ENCODE measurements around the gene DOCK1.

DOCK1 gene

DNA sequence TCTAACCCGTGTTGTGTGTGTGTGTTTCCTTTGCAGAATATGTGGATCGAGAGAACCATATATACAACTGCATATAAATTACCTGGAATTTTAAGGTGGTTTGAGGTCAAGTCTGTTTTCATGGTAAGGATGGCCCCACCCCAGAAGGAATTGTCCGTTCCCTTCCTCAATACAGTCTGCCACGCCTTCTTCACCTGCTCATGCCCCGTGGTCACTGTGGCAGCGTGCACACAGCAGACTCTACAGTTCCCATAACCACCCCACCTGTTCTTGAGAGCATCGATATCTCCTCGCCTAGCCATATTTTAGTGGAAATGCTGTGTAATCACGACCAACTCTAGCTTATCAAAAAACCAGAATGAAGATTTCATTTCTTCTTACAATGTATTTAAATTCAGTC, 509.9 kb downstream of the DOCK1 start:
- Histone ChIP-seq H3K4me3 (ENCODE audit: low read length) (no peak overlapping the region), H3K9me3 (ENCODE audit: insufficient read depth, low read depth, low read length) (no peaks in the 10 kb centered on the region), H3K4me1 (ENCODE audit: insufficient read depth, low read length) (no peaks in the 10 kb centered on the region), H3K36me3 (ENCODE audit: insufficient read depth, low read depth, low read length) (peaks cover 15% of the 10 kb centered on the region), H3K27me3 (ENCODE audit: insufficient read depth, low read length) (no peaks in the 10 kb centered on the region), H3K27ac (ENCODE audit: low read length) (no peak overlapping the region), H3K9ac (ENCODE audit: low read depth, low read length) (no peak overlapping the region)

DNA sequence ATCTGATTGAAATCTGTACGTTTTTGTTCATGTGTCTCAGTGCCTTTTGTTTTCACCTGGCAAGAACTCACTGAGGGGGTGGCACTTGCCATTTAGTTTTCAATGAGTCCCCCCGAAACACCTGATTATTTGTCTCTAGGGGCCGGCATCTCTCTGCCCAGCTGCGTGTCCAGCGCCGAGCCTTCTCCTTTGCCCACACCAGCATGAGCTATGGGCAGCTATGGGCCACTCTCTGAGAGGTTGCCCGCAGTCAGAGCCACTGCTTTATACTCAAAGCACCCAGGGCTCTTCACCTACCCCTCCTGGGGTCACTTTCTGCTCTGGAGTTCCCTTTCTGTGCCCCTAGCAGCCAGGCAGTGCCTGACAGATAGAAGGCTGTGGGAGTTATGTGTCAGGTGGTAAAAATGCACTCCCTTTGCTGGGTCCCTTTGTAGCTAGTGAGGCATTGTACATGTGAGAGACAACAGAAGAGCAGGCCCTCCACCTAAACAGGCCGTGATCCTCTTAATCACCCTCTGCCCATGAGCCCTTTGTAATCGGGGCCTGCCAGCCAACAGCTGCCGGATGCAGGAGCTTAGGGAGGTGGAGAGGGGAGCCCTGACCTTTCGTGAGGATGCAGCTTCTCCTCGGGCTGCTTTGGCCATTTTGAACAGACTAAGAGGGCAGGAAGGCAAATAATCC, 510.8 kb downstream of the DOCK1 start:
- Histone ChIP-seq H3K4me1 (ENCODE audit: insufficient read depth, low read length) (no peaks in the 10 kb centered on the region), H3K27ac (ENCODE audit: low read length) (no peak overlapping the region), H3K9me3 (ENCODE audit: insufficient read depth, low read depth, low read length) (no peaks in the 10 kb centered on the region), H3K4me3 (ENCODE audit: low read length) (no peak overlapping the region), H3K36me3 (ENCODE audit: insufficient read depth, low read depth, low read length) (peaks cover 9% of the 10 kb centered on the region), H3K9ac (ENCODE audit: low read depth, low read length) (no peak overlapping the region), H3K27me3 (ENCODE audit: insufficient read depth, low read length) (no peaks in the 10 kb centered on the region)

DNA sequence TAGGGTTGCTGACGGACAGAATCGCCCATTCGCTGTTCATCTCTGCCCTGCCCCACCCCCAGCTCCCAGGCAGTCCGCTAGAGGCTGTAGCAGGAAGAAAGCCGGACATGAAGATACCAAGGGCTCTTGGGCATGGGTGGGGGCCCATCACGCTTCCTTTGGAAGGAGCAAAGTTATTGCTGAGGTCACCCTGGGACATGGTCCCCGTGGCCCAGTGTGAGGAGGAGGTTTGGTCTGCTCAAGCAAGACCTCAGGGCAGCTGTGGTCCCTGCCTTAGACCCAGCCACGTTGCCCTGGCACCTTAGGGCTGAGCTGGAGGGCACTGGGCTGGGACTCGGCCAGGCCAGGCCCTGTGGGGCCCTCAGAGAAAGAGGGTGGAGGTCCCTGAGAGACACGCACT, 511.8 kb downstream of the DOCK1 start:
- H3K4me1 ChIP-seq (ENCODE audit: insufficient read depth, low read length) = no peaks in the 10 kb centered on the region
- H3K9me3 ChIP-seq (ENCODE audit: insufficient read depth, low read depth, low read length) = no peaks in the 10 kb centered on the region
- H3K27me3 ChIP-seq (ENCODE audit: insufficient read depth, low read length) = no peaks in the 10 kb centered on the region
- H3K9ac ChIP-seq (ENCODE audit: low read depth, low read length) = no peak overlapping the region
- H3K27ac ChIP-seq (ENCODE audit: low read length) = no peak overlapping the region
- peaks cover 7% of the 10 kb centered on the region for H3K36me3 ChIP-seq (ENCODE audit: insufficient read depth, low read depth, low read length)
- no peak overlapping the region for H3K4me3 ChIP-seq (ENCODE audit: low read length)

DNA sequence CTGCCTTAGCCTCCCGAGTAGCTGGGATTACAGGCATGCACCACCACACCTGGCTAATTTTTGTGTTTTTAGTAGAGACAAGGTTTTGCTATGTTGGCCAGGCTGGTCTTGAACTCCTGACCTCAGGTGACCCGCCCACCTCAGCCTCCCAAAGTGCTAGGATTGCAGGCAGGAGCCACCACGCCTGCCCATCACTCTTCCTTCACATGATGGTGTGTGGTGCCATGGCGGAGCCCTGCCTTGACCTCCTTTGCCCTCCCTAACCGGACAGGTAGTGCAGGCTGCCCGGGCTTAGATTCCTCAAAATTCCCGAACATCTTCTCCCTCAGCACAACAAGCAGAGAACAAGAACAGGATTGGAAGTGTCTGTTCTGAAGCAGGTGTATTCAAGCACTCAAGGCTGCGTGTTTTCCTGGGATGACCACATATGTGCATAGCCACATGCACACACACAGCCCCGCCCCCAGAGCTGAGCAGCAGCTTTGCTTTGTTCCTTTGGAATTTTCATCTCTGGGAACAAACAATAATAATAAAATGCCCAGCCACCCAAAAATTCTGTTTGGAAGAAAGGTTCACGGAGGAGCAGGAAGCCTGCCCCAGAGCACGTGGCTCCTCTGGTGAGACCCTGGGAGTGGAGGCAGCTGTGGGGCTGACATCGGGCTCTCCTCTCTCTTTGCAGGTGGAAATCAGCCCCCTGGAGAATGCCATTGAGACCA, 512.6 kb downstream of the DOCK1 start:
- Histone ChIP-seq H3K4me3 (ENCODE audit: low read length) (no peak overlapping the region), H3K4me1 (ENCODE audit: insufficient read depth, low read length) (no peaks in the 10 kb centered on the region), H3K9me3 (ENCODE audit: insufficient read depth, low read depth, low read length) (no peaks in the 10 kb centered on the region), H3K36me3 (ENCODE audit: insufficient read depth, low read depth, low read length) (peaks cover 7% of the 10 kb centered on the region), H3K27ac (ENCODE audit: low read length) (no peak overlapping the region), H3K27me3 (ENCODE audit: insufficient read depth, low read length) (no peaks in the 10 kb centered on the region), H3K9ac (ENCODE audit: low read depth, low read length) (no peak overlapping the region)

DNA sequence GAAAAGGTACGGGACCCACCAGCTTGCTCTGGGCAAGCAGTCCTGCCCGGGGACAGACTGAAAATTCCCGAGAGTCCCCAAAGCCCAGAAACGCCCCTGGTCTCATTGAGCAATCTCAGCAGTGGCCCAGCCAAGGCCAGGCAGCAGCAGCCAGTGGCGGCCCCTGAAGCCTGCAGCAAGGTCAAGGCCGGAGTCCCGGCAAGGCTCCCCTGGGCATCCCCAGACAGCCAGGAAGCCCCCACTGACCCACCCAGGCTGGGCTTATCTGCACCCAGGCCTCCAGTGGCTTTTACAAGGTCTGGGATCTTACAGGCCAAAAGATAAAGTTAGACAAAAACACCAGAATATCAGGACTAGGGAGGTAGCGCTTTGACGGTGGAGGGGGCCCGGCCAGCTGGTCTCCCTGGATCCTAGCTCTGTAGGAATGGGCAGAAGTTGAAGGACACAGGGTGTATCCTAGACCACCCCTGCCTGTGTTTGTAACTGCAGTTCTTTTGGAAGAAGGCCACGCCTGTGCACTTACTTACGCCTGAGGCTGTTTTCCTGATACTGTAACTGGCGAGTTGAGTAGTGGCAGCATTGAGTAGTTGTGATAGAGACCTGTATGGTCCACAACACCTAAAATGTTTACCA, 513.4 kb downstream of the DOCK1 start:
- Histone ChIP-seq H3K36me3 (ENCODE audit: insufficient read depth, low read depth, low read length) (peaks cover 7% of the 10 kb centered on the region), H3K4me1 (ENCODE audit: insufficient read depth, low read length) (no peaks in the 10 kb centered on the region), H3K4me3 (ENCODE audit: low read length) (no peak overlapping the region), H3K9ac (ENCODE audit: low read depth, low read length) (no peak overlapping the region), H3K27me3 (ENCODE audit: insufficient read depth, low read length) (no peaks in the 10 kb centered on the region), H3K27ac (ENCODE audit: low read length) (no peak overlapping the region), H3K9me3 (ENCODE audit: insufficient read depth, low read depth, low read length) (no peaks in the 10 kb centered on the region)

DNA sequence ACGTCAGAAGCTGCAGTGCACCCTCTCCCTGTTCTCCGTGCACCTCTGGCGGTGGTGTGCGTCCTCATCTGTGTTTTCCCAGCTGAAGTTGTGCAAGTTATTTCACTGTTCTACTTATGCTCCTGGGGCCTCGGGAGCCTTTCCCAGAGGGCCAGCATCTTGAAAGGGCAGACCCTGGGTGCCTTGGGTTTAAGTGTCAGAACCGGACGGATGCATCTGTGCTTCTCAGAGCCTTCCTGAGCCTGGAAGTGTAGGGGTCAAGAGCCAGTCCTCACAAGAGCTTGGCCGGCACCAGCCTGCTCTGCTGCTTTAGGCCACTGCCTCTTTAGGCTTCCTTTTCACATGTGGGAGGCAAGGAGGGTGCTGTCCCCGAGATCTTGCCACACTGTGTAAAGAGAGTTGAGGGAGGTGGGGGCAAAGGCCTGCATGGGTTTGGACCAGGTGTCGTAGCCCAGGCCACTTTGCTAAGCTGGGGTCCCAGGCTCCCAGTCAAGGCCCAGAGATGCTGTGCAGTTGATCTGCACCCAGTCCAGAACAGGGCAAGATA, 515.0 kb downstream of the DOCK1 start:
- Histone ChIP-seq H3K27me3 (ENCODE audit: insufficient read depth, low read length) (no peaks in the 10 kb centered on the region), H3K36me3 (ENCODE audit: insufficient read depth, low read depth, low read length) (peaks cover 7% of the 10 kb centered on the region), H3K4me3 (ENCODE audit: low read length) (no peak overlapping the region), H3K9ac (ENCODE audit: low read depth, low read length) (no peak overlapping the region), H3K4me1 (ENCODE audit: insufficient read depth, low read length) (no peaks in the 10 kb centered on the region), H3K9me3 (ENCODE audit: insufficient read depth, low read depth, low read length) (no peaks in the 10 kb centered on the region), H3K27ac (ENCODE audit: low read length) (no peak overlapping the region)

DNA sequence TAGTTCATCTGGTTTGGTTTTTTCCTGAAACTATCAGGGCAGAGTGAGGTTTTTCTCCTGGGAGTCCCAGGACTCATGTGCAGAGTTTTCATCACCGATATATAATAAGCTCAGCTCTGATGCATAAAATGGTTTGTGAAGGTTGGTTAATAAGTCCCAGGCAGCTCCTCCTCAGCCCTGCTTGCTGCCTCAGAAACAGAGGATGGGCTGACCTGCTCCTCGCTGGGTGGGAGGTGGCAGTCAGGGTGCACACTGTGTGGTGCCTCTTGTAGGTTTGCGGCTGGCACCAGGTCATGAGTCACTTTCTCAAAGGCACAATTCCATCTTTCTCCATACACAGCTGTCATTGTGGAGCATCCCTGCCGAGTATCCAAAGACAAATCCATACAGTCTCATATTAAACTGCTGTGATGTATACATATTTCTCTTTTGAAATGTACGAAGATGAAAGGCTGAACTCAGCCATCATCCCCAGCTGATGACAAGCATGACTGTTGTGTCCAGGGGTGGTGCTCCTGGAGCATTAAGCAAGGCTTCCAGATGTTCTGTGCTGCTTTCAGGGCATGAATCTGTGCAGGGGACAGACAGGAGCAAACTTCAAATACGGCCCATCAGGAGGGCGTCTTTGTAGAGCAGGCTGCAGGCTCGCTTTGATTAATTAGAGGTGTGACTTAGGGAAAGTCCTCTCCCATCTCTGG, 518.1 kb downstream of the DOCK1 start:
- Histone ChIP-seq H3K27me3 (ENCODE audit: insufficient read depth, low read length) (no peaks in the 10 kb centered on the region), H3K36me3 (ENCODE audit: insufficient read depth, low read depth, low read length) (peaks cover 29% of the 10 kb centered on the region), H3K27ac (ENCODE audit: low read length) (no peak overlapping the region), H3K4me1 (ENCODE audit: insufficient read depth, low read length) (no peaks in the 10 kb centered on the region), H3K4me3 (ENCODE audit: low read length) (no peak overlapping the region), H3K9ac (ENCODE audit: low read depth, low read length) (no peak overlapping the region), H3K9me3 (ENCODE audit: insufficient read depth, low read depth, low read length) (no peaks in the 10 kb centered on the region)

DNA sequence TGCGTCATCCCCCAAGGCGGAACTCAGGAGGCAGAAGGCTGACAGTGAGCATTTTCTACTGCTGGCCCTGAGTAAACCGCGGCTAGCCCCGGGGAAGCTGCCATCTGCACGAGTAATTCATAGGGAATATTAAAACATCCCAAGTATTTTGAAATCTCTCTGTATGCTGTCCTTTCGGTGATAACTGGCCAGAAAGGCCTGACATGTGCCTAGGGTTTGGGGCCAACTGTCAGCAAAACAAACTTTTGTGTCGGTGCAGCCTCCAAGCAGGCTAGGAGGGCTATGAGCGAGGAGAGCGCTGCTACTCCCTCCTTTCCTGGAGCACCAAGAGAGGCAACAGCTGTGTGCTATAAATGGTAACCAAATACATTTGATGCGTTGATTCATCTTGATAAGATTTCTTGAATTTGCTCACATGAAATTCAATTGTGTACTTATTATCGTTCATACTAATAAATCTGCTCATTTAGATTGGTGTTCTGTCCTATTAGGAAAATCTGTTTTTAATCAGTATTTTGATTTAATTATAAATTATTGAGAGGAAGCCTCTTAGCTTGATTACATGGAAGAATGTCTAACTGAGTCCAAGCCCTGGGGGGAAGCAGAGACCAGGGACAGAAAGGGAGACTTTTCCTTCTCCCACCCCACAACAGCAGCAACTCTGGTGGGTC, 519.5 kb downstream of the DOCK1 start:
- Histone ChIP-seq H3K36me3 (ENCODE audit: insufficient read depth, low read depth, low read length) (peaks cover 29% of the 10 kb centered on the region), H3K9me3 (ENCODE audit: insufficient read depth, low read depth, low read length) (no peaks in the 10 kb centered on the region), H3K9ac (ENCODE audit: low read depth, low read length) (no peak overlapping the region), H3K27me3 (ENCODE audit: insufficient read depth, low read length) (no peaks in the 10 kb centered on the region), H3K27ac (ENCODE audit: low read length) (no peak overlapping the region), H3K4me3 (ENCODE audit: low read length) (no peak overlapping the region), H3K4me1 (ENCODE audit: insufficient read depth, low read length) (no peaks in the 10 kb centered on the region)

DNA sequence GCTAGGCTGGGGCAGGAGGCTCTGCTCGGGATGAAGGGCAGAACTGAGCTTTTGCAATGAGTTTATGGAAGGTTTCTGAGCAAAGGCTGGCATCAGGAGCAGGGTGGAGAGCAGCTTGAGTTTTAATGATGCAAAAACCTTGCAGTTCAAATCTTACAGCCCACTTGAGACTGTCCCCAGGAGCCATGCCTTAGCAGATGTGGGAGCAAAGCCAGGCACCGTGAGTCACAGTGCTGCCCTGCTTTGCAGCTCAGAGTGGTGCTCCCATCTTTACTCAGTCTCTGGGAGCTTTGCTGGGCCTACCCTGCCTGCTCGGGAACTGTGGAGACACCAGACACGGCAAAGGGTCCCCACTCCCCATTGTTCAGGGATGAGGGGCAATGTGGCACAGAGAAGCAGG, 521.5 kb downstream of the DOCK1 start:
- no peaks in the 10 kb centered on the region for H3K4me1 ChIP-seq (ENCODE audit: insufficient read depth, low read length)
- H3K27ac ChIP-seq (ENCODE audit: low read length) = no peak overlapping the region
- peaks cover 25% of the 10 kb centered on the region; the same call in 1 of the 2 replicates for H3K36me3 ChIP-seq (ENCODE audit: insufficient read depth, low read depth, low read length)
- no peaks in the 10 kb centered on the region; the same call in 1 of the 2 replicates for H3K9me3 ChIP-seq (ENCODE audit: insufficient read depth, low read depth, low read length)
- H3K27me3 ChIP-seq (ENCODE audit: insufficient read depth, low read length) = no peaks in the 10 kb centered on the region
- no peak overlapping the region for H3K9ac ChIP-seq (ENCODE audit: low read depth, low read length)
- no peak overlapping the region for H3K4me3 ChIP-seq (ENCODE audit: low read length)

DNA sequence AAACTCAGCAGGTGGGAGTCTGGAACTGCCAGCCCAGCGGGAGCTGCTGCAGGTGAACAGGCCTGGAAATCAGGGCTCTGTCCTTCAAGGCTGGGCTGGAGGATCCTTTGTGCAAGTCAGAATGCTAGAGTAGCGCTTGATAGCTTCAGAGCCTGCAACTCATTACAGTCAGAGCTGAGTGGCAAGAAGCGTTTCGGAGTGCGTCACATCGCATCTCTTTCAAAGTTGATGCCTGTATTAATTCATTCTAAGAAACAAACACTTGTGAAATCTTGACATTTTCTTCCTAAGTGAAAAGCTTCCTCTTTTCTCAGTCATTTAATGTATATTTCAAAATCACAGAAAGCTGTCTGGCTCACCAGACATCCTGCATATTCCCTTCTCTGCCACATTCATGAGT, 522.7 kb downstream of the DOCK1 start:
- Histone ChIP-seq H3K27me3 (ENCODE audit: insufficient read depth, low read length) (no peaks in the 10 kb centered on the region), H3K9ac (ENCODE audit: low read depth, low read length) (no peak overlapping the region), H3K4me1 (ENCODE audit: insufficient read depth, low read length) (no peaks in the 10 kb centered on the region), H3K9me3 (ENCODE audit: insufficient read depth, low read depth, low read length) (no peaks in the 10 kb centered on the region; the same call in 1 of the 2 replicates), H3K27ac (ENCODE audit: low read length) (no peak overlapping the region), H3K36me3 (ENCODE audit: insufficient read depth, low read depth, low read length) (peaks cover 25% of the 10 kb centered on the region; the same call in 1 of the 2 replicates), H3K4me3 (ENCODE audit: low read length) (no peak overlapping the region)

DNA sequence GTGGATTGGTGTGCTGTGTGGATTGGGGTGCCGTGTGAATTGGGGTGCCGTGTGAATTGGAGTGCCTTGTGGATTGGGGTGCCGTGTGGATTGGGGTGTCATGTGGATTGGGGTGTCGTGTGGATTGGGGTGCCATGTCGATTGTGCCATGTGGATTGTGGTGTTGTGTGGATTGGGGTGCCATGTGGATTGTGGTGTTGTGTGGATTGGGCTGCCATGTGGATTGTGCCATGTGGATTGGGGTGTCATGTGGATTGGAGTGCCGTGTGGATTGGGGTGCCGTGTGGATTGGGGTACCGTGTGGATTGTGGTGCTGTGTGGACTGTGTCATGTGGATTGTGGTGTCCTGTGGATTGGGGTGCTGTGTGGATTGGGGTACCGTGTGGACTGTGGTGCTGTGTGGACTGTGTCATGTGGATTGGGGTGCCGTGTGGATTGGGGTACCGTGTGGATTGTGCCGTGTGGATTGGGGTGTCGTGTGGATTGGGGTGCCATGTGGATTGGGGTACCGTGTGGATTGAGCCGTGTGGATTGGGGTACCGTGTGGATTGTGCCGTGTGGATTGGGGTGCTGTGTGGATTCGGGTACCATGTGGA, 523.3 kb downstream of the DOCK1 start:
- H3K4me3 ChIP-seq (ENCODE audit: low read length) = no peak overlapping the region
- H3K9ac ChIP-seq (ENCODE audit: low read depth, low read length) = no peak overlapping the region
- peaks cover 25% of the 10 kb centered on the region; the same call in 1 of the 2 replicates for H3K36me3 ChIP-seq (ENCODE audit: insufficient read depth, low read depth, low read length)
- no peak overlapping the region for H3K27ac ChIP-seq (ENCODE audit: low read length)
- no peaks in the 10 kb centered on the region for H3K27me3 ChIP-seq (ENCODE audit: insufficient read depth, low read length)
- no peaks in the 10 kb centered on the region for H3K4me1 ChIP-seq (ENCODE audit: insufficient read depth, low read length)
- no peaks in the 10 kb centered on the region; the same call in 1 of the 2 replicates for H3K9me3 ChIP-seq (ENCODE audit: insufficient read depth, low read depth, low read length)

All from iPS-20b (cell line).